Measurements from ENCODE around the gene STARD13.

Gene STARD13

DNA sequence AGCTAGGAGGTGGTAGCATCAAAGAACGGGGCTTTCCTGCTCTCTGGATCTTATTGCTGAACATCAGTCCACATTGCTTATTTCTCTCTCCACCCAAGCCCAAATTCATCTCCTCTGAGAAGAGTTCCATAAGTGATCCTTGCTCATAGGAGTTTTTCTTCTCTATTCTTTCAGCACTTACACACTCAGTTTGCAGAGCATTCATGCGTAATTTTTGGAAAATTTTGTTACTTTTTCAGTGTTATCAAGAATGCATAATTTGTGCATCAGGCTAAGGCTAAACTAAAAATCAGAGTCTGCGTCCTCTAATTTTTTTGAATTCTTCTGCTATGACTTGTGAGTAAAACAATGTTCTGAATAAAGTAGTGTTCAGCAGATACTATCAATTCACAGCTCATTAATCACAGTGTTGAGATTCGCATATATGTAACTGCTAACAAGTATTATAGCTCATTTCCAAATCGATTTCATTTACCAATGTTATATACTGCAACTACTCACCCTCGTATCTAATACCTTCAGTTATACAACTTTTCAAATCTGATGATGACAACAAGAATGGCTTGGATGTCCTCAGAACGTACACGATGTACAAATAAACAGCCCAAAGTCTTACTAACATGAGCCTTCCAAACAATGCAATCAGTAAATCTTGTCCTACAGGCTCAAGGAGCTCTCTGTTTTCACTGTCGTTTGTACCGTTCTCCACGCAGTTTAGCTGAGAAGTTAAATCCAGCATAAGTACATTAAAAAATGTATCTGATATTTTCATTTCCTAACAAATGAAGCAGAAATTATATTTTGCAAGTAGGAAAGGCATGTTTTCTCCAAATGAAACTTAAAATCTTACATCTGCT lies 36.4 kb upstream of the STARD13 start:
- TF ChIP-seq GABPA (IDR thresholded peaks at IDR 0.05; ENCODE audit: low read depth) (no peak), REST (IDR thresholded peaks at IDR 0.05; ENCODE audit: insufficient replicate concordance, low read depth) (no peak), POLR2AphosphoS5 (IDR thresholded peaks at IDR 0.05; ENCODE audit: low read depth) (no peak), CTCF (IDR thresholded peaks at IDR 0.05; ENCODE audit: insufficient read depth, low read length) (no peak), SPI1 (IDR thresholded peaks at IDR 0.05; ENCODE audit: borderline replicate concordance, low read depth) (no peak)
- Histone ChIP-seq H3K27ac (replicated peaks) (no peak overlapping the region), H3K4me3 (replicated peaks; ENCODE audit: insufficient read depth, low read length) (no peak overlapping the region), H3K27me3 (ENCODE audit: insufficient read depth, poor library complexity, severe bottlenecking) (no peaks in the 10 kb centered on the region)
- no peak for DNase-seq (ENCODE audit: low read depth in 1 of 2, low spot score in 1 of 2)

- H3K27me3 ChIP-seq (ENCODE audit: insufficient read depth, poor library complexity, severe bottlenecking): no peaks in the 10 kb centered on the region
- no peak for TF ChIP-seq POLR2AphosphoS5 (IDR thresholded peaks at IDR 0.05; ENCODE audit: low read depth)
- no peak for TF ChIP-seq GABPA (IDR thresholded peaks at IDR 0.05; ENCODE audit: low read depth)
- TF ChIP-seq CTCF (IDR thresholded peaks at IDR 0.05; ENCODE audit: insufficient read depth, low read length): no peak
- no peak for TF ChIP-seq REST (IDR thresholded peaks at IDR 0.05; ENCODE audit: insufficient replicate concordance, low read depth)
- H3K27ac ChIP-seq (replicated peaks): no peak overlapping the region
- DNase-seq (ENCODE audit: low read depth in 1 of 2, low spot score in 1 of 2): no peak
- H3K4me3 ChIP-seq (replicated peaks; ENCODE audit: insufficient read depth, low read length): no peak overlapping the region
Observed at GRCh38 chr13:33319859-33320258, 34.3 kb upstream of the STARD13 start.

DNA sequence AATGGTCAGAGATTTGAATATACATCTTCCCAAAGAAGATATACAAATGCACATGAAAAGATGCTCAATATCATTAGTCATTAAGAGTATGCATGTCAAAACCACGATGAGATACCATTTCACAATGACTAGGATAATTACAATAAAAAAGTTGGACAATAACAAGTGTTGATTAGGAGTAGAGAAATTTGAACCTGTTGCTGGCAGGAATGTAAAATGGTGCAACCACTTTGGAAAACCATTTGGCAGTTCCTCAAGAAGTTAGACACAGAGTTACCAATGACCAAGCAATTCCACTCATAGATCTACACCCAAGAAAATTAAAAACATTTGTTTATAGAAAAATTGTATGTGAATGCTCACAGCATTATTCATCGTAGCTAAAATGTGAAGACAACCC lies 33.2 kb upstream of the STARD13 start:
- Histone ChIP-seq H3K4me3 (replicated peaks; ENCODE audit: insufficient read depth, low read length) (no peak overlapping the region), H3K27ac (replicated peaks) (no peak overlapping the region), H3K27me3 (ENCODE audit: insufficient read depth, poor library complexity, severe bottlenecking) (no peaks in the 10 kb centered on the region)
- TF ChIP-seq GABPA (IDR thresholded peaks at IDR 0.05; ENCODE audit: low read depth): no peak
- no peak for TF ChIP-seq REST (IDR thresholded peaks at IDR 0.05; ENCODE audit: insufficient replicate concordance, low read depth)
- TF ChIP-seq POLR2AphosphoS5 (IDR thresholded peaks at IDR 0.05; ENCODE audit: low read depth): no peak
- TF ChIP-seq CTCF (IDR thresholded peaks at IDR 0.05; ENCODE audit: insufficient read depth, low read length): no peak
- no peak for DNase-seq (ENCODE audit: low read depth in 1 of 2, low spot score in 1 of 2)
